ENCODE data around the gene IQSEC3. TPM values are rescaled to one million over a fixed set of nuclear protein-coding genes. Genes with fewer than 3 reads are reported as not detected.
A peak's percentile ranks its signal among the peaks of the same experiment; 100 is the strongest.

Gene IQSEC3
- total and polyA plus RNA-seq, 5 donors, result 1.3 to 3.6 (median 1.5) TPM

GRCh38 chr12:85191-85666 lies 18.7 kb downstream of the IQSEC3 start:
- no peak for ATAC-seq
- DNase-seq, result no peak
- no peaks in the 10 kb centered on the region for H3K27me3 ChIP-seq (ENCODE audit: control insufficient read depth, insufficient read depth)
- H3K9me3 ChIP-seq (ENCODE audit: control insufficient read depth, low read length), result no peaks in the 10 kb centered on the region
- H3K4me1 ChIP-seq (ENCODE audit: control insufficient read depth, insufficient read depth, low read length), result no peaks in the 10 kb centered on the region
- H3K27ac ChIP-seq (ENCODE audit: low read length), result no peak overlapping the region
- intact Hi-C loops (cut with DNase I), result no loop called here
- no peak overlapping the region for H3K4me3 ChIP-seq (ENCODE audit: low read length)
- WGBS, result 68% methylated on average over 9 of the region's 9 CpGs

GRCh38 chr12:87315-87714 lies 20.7 kb downstream of the IQSEC3 start:
- no peak overlapping the region for H3K27ac ChIP-seq (ENCODE audit: low read length)
- H3K4me1 ChIP-seq (ENCODE audit: control insufficient read depth, insufficient read depth, low read length), result no peaks in the 10 kb centered on the region
- intact Hi-C loops (cut with DNase I), result no loop called here
- ATAC-seq (no peak), DNase-seq (no peak)
- no peaks in the 10 kb centered on the region for H3K27me3 ChIP-seq (ENCODE audit: control insufficient read depth, insufficient read depth)
- H3K4me3 ChIP-seq (ENCODE audit: low read length), result no peak overlapping the region
- H3K9me3 ChIP-seq (ENCODE audit: control insufficient read depth, low read length), result no peaks in the 10 kb centered on the region
- WGBS, result 27% methylated on average over 2 of the region's 2 CpGs

- no peak overlapping the region for H3K4me3 ChIP-seq (ENCODE audit: low read length)
- no peak for ATAC-seq
- H3K9me3 ChIP-seq (ENCODE audit: control insufficient read depth, low read length), result no peaks in the 10 kb centered on the region
- DNase-seq, result no peak
- H3K27me3 ChIP-seq (ENCODE audit: control insufficient read depth, insufficient read depth), result no peaks in the 10 kb centered on the region
- H3K27ac ChIP-seq (ENCODE audit: low read length), result no peak overlapping the region
- intact Hi-C loops (cut with DNase I), result no loop called here
- no peaks in the 10 kb centered on the region for H3K4me1 ChIP-seq (ENCODE audit: control insufficient read depth, insufficient read depth, low read length)
- 78% methylated on average over 9 of the region's 9 CpGs for WGBS
Observed at GRCh38 chr12:87856-88255, 21.3 kb downstream of the IQSEC3 start.

- H3K27ac ChIP-seq (ENCODE audit: low read length), result no peak overlapping the region
- no peaks in the 10 kb centered on the region for H3K4me1 ChIP-seq (ENCODE audit: control insufficient read depth, insufficient read depth, low read length)
- no peaks in the 10 kb centered on the region for H3K27me3 ChIP-seq (ENCODE audit: control insufficient read depth, insufficient read depth)
- intact Hi-C loops (cut with DNase I), result no loop called here
- DNase-seq (no peak), ATAC-seq (no peak)
- 66% methylated on average over 2 of the region's 2 CpGs for WGBS
- no peaks in the 10 kb centered on the region for H3K9me3 ChIP-seq (ENCODE audit: control insufficient read depth, low read length)
- H3K4me3 ChIP-seq (ENCODE audit: low read length), result no peak overlapping the region
Observed at GRCh38 chr12:89653-90052, 23.1 kb downstream of the IQSEC3 start.

GRCh38 chr12:91213-91612 lies 24.6 kb downstream of the IQSEC3 start:
- Histone ChIP-seq H3K9me3 (ENCODE audit: control insufficient read depth, low read length) (no peaks in the 10 kb centered on the region), H3K4me1 (ENCODE audit: control insufficient read depth, insufficient read depth, low read length) (no peaks in the 10 kb centered on the region), H3K27me3 (ENCODE audit: control insufficient read depth, insufficient read depth) (no peaks in the 10 kb centered on the region), H3K27ac (ENCODE audit: low read length) (no peak overlapping the region), H3K4me3 (ENCODE audit: low read length) (no peak overlapping the region)
- no peak for DNase-seq
- WGBS, result 76% methylated on average over 7 of the region's 7 CpGs
- ATAC-seq, result no peak
- intact Hi-C loops (cut with DNase I), result no loop called here

GRCh38 chr12:93266-94005 lies 26.9 kb downstream of the IQSEC3 start:
- ATAC-seq (no peak), DNase-seq (no peak)
- 42% methylated on average over 6 of the region's 6 CpGs for WGBS

GRCh38 chr12:96543-96942 lies 30.0 kb downstream of the IQSEC3 start:
- Histone ChIP-seq H3K27me3 (ENCODE audit: control insufficient read depth, insufficient read depth) (no peaks in the 10 kb centered on the region), H3K9me3 (ENCODE audit: control insufficient read depth, low read length) (no peaks in the 10 kb centered on the region), H3K4me1 (ENCODE audit: control insufficient read depth, insufficient read depth, low read length) (no peaks in the 10 kb centered on the region), H3K27ac (ENCODE audit: low read length) (no peak overlapping the region), H3K4me3 (ENCODE audit: low read length) (no peak overlapping the region)
- 67% methylated on average over 1 of the region's 1 CpG for WGBS
- intact Hi-C loops (cut with DNase I), result no loop called here
- DNase-seq (no peak), ATAC-seq (no peak)

More at GRCh38 chr12:93266-94005, 26.9 kb downstream of the IQSEC3 start:
- intact Hi-C loops (cut with DNase I), result no loop called here
- no peaks in the 10 kb centered on the region for H3K4me1 ChIP-seq (ENCODE audit: control insufficient read depth, insufficient read depth, low read length)
- H3K9me3 ChIP-seq (ENCODE audit: control insufficient read depth, low read length), result no peaks in the 10 kb centered on the region
- no peak overlapping the region for H3K27ac ChIP-seq (ENCODE audit: low read length)
- no peaks in the 10 kb centered on the region for H3K27me3 ChIP-seq (ENCODE audit: control insufficient read depth, insufficient read depth)
- no peak overlapping the region for H3K4me3 ChIP-seq (ENCODE audit: low read length)

- DNase-seq (peak in 1 of 3 donors; percentile 24), ATAC-seq (no peak)
- Histone ChIP-seq H3K4me3 (ENCODE audit: low read length) (no peak overlapping the region), H3K27ac (ENCODE audit: low read length) (no peak overlapping the region), H3K4me1 (ENCODE audit: control insufficient read depth, insufficient read depth, low read length) (no peaks in the 10 kb centered on the region), H3K27me3 (ENCODE audit: control insufficient read depth, insufficient read depth) (no peaks in the 10 kb centered on the region), H3K9me3 (ENCODE audit: control insufficient read depth, low read length) (no peaks in the 10 kb centered on the region)
- intact Hi-C loops (cut with DNase I), result no loop called here
- 26% methylated on average over 12 of the region's 12 CpGs for WGBS
Observed at GRCh38 chr12:98924-99352, 32.4 kb downstream of the IQSEC3 start.

- WGBS, result 27% methylated on average over 13 of the region's 13 CpGs
- ATAC-seq, result no peak
- no peak for DNase-seq
- Histone ChIP-seq H3K27ac (ENCODE audit: low read length) (no peak overlapping the region), H3K4me1 (ENCODE audit: control insufficient read depth, insufficient read depth, low read length) (no peaks in the 10 kb centered on the region), H3K27me3 (ENCODE audit: control insufficient read depth, insufficient read depth) (no peaks in the 10 kb centered on the region), H3K9me3 (ENCODE audit: control insufficient read depth, low read length) (no peaks in the 10 kb centered on the region), H3K4me3 (ENCODE audit: low read length) (no peak overlapping the region)
- intact Hi-C loops (cut with DNase I), result no loop called here
Observed at GRCh38 chr12:99605-100004, 33.0 kb downstream of the IQSEC3 start.

GRCh38 chr12:101969-102878 lies 35.7 kb downstream of the IQSEC3 start:
- Histone ChIP-seq H3K4me3 (ENCODE audit: low read length) (no peak overlapping the region), H3K27me3 (ENCODE audit: control insufficient read depth, insufficient read depth) (no peaks in the 10 kb centered on the region), H3K9me3 (ENCODE audit: control insufficient read depth, low read length) (no peaks in the 10 kb centered on the region), H3K4me1 (ENCODE audit: control insufficient read depth, insufficient read depth, low read length) (no peaks in the 10 kb centered on the region), H3K27ac (ENCODE audit: low read length) (no peak overlapping the region)
- ATAC-seq (no peak), DNase-seq (no peak)
- WGBS, result 81% methylated on average over 15 of the region's 15 CpGs
- intact Hi-C loops (cut with DNase I), result no loop called here

- no peaks in the 10 kb centered on the region for H3K27me3 ChIP-seq (ENCODE audit: control insufficient read depth, insufficient read depth)
- no peaks in the 10 kb centered on the region for H3K4me1 ChIP-seq (ENCODE audit: control insufficient read depth, insufficient read depth, low read length)
- intact Hi-C loops (cut with DNase I), result no loop called here
- ATAC-seq (no peak), DNase-seq (no peak)
- H3K27ac ChIP-seq (ENCODE audit: low read length), result no peak overlapping the region
- no peak overlapping the region for H3K4me3 ChIP-seq (ENCODE audit: low read length)
- 70% methylated on average over 7 of the region's 7 CpGs for WGBS
- H3K9me3 ChIP-seq (ENCODE audit: control insufficient read depth, low read length), result no peaks in the 10 kb centered on the region
Observed at GRCh38 chr12:102879-103168, 36.3 kb downstream of the IQSEC3 start.

Measured in right cardiac atrium (tissue), 5 donors.